Liver (tissue), 3 donors: ENCODE results near the gene PFKL.

Experiments used
- EGR1 ChIP-seq, 2 donors: IDR thresholded peaks; 2 replicates each; pipeline ENCODE4 v1.6.1; 2016 to 2018; ENCODE audit warnings: antibody characterized with exemption in 2 of 2, low read depth in 2 of 2
- GABPA ChIP-seq, 2 donors: IDR thresholded peaks in 1 of 2; conservative IDR thresholded peaks in 1 of 2; 2 replicates each; pipeline ENCODE4 v1.6.1; 2016; ENCODE audit warnings: antibody characterized with exemption in 2 of 2, mild to moderate bottlenecking in 1 of 2, moderate library complexity in 1 of 2
- JUND ChIP-seq, 2 donors: IDR thresholded peaks; 2 replicates each; pipeline ENCODE4 v1.6.1; 2016; ENCODE audit warnings: antibody characterized with exemption in 2 of 2
- MAX ChIP-seq: IDR thresholded peaks from 2 replicates; pipeline ENCODE4 v1.6.1; 2016; ENCODE audit warnings: antibody characterized with exemption
- RAD21 ChIP-seq, 2 donors: IDR thresholded peaks; 2 replicates each; pipeline ENCODE4 v1.6.1; 2016; ENCODE audit warnings: antibody characterized with exemption in 2 of 2, mild to moderate bottlenecking in 2 of 2
- RXRA ChIP-seq, 2 donors: IDR thresholded peaks; 2 replicates each; pipeline ENCODE4 v1.6.1; 2017 to 2018; ENCODE audit warnings: antibody characterized with exemption in 2 of 2, mild to moderate bottlenecking in 1 of 2
- SP1 ChIP-seq: IDR thresholded peaks from 2 replicates; pipeline ENCODE4 v1.6.1; 2018; ENCODE audit warnings: antibody characterized with exemption, mild to moderate bottlenecking
- TAF1 ChIP-seq: conservative IDR thresholded peaks from 2 replicates; pipeline ENCODE4 v1.6.1; 2016; ENCODE audit warnings: antibody characterized with exemption, mild to moderate bottlenecking
- YY1 ChIP-seq: IDR thresholded peaks from 2 replicates; pipeline ENCODE4 v1.6.1; 2016; ENCODE audit warnings: antibody characterized with exemption, mild to moderate bottlenecking
- TF ChIP-seq, protein P1 (sequence below): fragments of 150-350 bp; IDR thresholded peaks from 2 replicates; pipeline ENCODE4 v1.5.1; 2017; ENCODE audit warnings: improper control_type of control experiment, low read depth, low read length; ENCODE audit not compliant: missing input control
- TF ChIP-seq, protein P2 (sequence below): IDR thresholded peaks from 2 replicates; pipeline ENCODE4 v1.6.1; 2016; ENCODE audit warnings: antibody characterized with exemption
- TF ChIP-seq, protein P3 (sequence below): IDR thresholded peaks from 2 replicates; pipeline ENCODE4 v1.6.1; 2016; ENCODE audit warnings: antibody characterized with exemption, mild to moderate bottlenecking
- TF ChIP-seq, protein P4 (sequence below): IDR thresholded peaks from 2 replicates; pipeline ENCODE4 v1.6.1; 2016; ENCODE audit warnings: antibody characterized with exemption
- donor health status: healthy.
- donor health status: healthy.

DNA sequence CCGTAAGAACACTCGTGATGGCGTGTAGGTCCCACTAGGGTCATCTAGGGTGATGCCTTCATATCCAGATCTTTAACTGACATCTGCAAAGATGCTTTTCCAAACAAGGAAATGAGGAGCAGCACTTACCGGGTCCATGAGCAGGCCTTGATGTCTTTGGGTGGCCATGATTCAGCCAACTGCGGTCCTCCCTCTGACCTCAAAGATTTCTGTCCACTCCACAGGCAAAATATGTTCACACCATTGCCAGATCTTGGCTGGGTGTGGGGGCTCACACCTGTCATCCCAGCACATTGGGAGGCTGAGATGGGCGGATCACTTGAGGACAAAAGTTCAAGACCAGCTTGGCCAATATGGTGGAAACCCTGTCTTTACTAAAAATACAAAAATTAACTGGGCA, 71.7 kb downstream of the PFKL start:
- TF ChIP-seq, protein P1, sequence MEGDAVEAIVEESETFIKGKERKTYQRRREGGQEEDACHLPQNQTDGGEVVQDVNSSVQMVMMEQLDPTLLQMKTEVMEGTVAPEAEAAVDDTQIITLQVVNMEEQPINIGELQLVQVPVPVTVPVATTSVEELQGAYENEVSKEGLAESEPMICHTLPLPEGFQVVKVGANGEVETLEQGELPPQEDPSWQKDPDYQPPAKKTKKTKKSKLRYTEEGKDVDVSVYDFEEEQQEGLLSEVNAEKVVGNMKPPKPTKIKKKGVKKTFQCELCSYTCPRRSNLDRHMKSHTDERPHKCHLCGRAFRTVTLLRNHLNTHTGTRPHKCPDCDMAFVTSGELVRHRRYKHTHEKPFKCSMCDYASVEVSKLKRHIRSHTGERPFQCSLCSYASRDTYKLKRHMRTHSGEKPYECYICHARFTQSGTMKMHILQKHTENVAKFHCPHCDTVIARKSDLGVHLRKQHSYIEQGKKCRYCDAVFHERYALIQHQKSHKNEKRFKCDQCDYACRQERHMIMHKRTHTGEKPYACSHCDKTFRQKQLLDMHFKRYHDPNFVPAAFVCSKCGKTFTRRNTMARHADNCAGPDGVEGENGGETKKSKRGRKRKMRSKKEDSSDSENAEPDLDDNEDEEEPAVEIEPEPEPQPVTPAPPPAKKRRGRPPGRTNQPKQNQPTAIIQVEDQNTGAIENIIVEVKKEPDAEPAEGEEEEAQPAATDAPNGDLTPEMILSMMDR, result no peak
- TF ChIP-seq GABPA (IDR thresholded peaks at IDR 0.05 in 1 of 2, conservative IDR thresholded peaks at IDR 0.05 in 1 of 2) (no peak), TAF1 (no peak), YY1 (no peak), EGR1 (IDR thresholded peaks at IDR 0.05; ENCODE audit: low read depth in 2 of 2) (no peak), JUND (IDR thresholded peaks at IDR 0.05) (no peak), MAX (no peak), SP1 (no peak), RAD21 (IDR thresholded peaks at IDR 0.05) (no peak), RXRA (IDR thresholded peaks at IDR 0.05) (no peak)
- TF ChIP-seq, protein P2, sequence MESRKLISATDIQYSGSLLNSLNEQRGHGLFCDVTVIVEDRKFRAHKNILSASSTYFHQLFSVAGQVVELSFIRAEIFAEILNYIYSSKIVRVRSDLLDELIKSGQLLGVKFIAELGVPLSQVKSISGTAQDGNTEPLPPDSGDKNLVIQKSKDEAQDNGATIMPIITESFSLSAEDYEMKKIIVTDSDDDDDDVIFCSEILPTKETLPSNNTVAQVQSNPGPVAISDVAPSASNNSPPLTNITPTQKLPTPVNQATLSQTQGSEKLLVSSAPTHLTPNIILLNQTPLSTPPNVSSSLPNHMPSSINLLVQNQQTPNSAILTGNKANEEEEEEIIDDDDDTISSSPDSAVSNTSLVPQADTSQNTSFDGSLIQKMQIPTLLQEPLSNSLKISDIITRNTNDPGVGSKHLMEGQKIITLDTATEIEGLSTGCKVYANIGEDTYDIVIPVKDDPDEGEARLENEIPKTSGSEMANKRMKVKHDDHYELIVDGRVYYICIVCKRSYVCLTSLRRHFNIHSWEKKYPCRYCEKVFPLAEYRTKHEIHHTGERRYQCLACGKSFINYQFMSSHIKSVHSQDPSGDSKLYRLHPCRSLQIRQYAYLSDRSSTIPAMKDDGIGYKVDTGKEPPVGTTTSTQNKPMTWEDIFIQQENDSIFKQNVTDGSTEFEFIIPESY, result no peak
- TF ChIP-seq, protein P3, sequence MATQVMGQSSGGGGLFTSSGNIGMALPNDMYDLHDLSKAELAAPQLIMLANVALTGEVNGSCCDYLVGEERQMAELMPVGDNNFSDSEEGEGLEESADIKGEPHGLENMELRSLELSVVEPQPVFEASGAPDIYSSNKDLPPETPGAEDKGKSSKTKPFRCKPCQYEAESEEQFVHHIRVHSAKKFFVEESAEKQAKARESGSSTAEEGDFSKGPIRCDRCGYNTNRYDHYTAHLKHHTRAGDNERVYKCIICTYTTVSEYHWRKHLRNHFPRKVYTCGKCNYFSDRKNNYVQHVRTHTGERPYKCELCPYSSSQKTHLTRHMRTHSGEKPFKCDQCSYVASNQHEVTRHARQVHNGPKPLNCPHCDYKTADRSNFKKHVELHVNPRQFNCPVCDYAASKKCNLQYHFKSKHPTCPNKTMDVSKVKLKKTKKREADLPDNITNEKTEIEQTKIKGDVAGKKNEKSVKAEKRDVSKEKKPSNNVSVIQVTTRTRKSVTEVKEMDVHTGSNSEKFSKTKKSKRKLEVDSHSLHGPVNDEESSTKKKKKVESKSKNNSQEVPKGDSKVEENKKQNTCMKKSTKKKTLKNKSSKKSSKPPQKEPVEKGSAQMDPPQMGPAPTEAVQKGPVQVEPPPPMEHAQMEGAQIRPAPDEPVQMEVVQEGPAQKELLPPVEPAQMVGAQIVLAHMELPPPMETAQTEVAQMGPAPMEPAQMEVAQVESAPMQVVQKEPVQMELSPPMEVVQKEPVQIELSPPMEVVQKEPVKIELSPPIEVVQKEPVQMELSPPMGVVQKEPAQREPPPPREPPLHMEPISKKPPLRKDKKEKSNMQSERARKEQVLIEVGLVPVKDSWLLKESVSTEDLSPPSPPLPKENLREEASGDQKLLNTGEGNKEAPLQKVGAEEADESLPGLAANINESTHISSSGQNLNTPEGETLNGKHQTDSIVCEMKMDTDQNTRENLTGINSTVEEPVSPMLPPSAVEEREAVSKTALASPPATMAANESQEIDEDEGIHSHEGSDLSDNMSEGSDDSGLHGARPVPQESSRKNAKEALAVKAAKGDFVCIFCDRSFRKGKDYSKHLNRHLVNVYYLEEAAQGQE, result no peak
- TF ChIP-seq, protein P4, sequence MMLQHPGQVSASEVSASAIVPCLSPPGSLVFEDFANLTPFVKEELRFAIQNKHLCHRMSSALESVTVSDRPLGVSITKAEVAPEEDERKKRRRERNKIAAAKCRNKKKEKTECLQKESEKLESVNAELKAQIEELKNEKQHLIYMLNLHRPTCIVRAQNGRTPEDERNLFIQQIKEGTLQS, result no peak
